NT2/D1 (cell line): ENCODE data around the gene FOSL1.

Source experiments
- DNase-seq: peaks from one replicate; pipeline ENCODE4 v3.0.0-alpha.2; 2011; ENCODE audit warnings: low read depth, low spot score
- H3K27me3 ChIP-seq: 2 replicates; pipeline ENCODE4 v1.6.0; 2011; ENCODE audit warnings: mild to moderate bottlenecking; ENCODE audit not compliant: insufficient read length, insufficient read depth
- H3K36me3 ChIP-seq: 2 replicates; pipeline ENCODE4 v1.6.1; 2011; ENCODE audit warnings: mild to moderate bottlenecking, low read length, mixed read lengths; ENCODE audit not compliant: insufficient read depth, insufficient read length
- H3K4me1 ChIP-seq: 2 replicates; pipeline ENCODE4 v1.5.1; 2011; ENCODE audit not compliant: insufficient read depth, insufficient read length
- H3K4me3 ChIP-seq: 2 replicates; pipeline ENCODE4 v1.5.1; 2011; ENCODE audit warnings: low read depth; ENCODE audit not compliant: insufficient read length
- H3K9ac ChIP-seq: 2 replicates; pipeline ENCODE4 v1.6.0; 2011; ENCODE audit warnings: low read depth; ENCODE audit not compliant: insufficient read length
- H3K9me3 ChIP-seq: 2 replicates; pipeline ENCODE4 v1.5.1; 2011; ENCODE audit warnings: mild to moderate bottlenecking, low read length; ENCODE audit not compliant: insufficient read depth
- SUZ12 ChIP-seq: IDR thresholded peaks from 2 replicates; pipeline ENCODE4 v1.6.1; 2011; ENCODE audit not compliant: insufficient read length, insufficient read depth; ENCODE audit errors: extremely low read depth
- YY1 ChIP-seq: IDR thresholded peaks from 2 replicates; pipeline ENCODE4 v1.6.1; 2011; ENCODE audit not compliant: insufficient read length, insufficient read depth
- ZNF274 ChIP-seq: IDR thresholded peaks from 2 replicates; pipeline ENCODE4 v1.6.1; 2011; ENCODE audit warnings: mild to moderate bottlenecking, low read depth, low read length

The FOSL1 gene

DNA sequence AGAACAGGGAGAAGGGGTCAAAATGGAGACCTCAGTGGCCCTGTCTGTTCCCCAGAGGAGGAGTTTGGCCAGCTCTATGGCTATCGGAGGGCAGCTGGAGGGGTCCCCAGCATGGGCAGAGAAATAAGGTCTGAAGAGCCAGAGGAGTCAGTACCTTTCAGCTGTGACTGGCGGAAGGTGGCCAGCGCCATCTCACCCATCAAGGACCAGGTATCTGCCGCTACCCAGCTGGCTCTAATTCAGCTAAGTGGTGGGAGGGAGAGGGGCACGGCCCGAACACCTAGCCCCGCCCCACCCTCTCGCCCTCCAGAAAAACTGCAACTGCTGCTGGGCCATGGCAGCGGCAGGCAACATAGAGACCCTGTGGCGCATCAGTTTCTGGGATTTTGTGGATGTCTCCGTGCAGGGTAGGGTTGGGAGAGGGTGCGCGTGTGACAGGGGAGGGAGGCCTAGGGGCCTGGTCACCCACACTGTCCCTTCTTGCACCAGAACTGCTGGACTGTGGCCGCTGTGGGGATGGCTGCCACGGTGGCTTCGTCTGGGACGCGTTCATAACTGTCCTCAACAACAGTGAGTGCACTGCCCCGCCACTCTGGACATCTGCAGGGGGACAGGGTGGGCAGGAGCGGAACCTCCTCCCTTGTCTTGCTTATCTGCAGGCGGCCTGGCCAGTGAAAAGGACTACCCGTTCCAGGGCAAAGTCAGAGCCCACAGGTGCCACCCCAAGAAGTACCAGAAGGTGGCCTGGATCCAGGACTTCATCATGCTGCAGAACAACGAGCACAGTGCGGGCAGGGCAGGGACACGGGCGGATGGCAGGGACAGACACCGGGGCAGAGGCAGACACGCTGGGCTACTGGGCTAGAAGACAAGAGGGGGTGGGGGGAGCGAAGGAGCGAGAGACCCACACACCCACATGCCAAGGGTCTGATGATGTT, 17.8 kb downstream of the FOSL1 start:
- TF ChIP-seq SUZ12 (no peak), YY1 (no peak), ZNF274 (no peak)
- no peak overlapping the region for H3K4me3 ChIP-seq
- no peak for DNase-seq
- H3K9me3 ChIP-seq, result peaks cover 20% of the 10 kb centered on the region; the same call in 1 of the 2 replicates
- H3K9ac ChIP-seq, result no peak overlapping the region
- peaks cover 9% of the 10 kb centered on the region for H3K4me1 ChIP-seq
- H3K27me3 ChIP-seq, result no peaks in the 10 kb centered on the region
- peaks cover 66% of the 10 kb centered on the region for H3K36me3 ChIP-seq

DNA sequence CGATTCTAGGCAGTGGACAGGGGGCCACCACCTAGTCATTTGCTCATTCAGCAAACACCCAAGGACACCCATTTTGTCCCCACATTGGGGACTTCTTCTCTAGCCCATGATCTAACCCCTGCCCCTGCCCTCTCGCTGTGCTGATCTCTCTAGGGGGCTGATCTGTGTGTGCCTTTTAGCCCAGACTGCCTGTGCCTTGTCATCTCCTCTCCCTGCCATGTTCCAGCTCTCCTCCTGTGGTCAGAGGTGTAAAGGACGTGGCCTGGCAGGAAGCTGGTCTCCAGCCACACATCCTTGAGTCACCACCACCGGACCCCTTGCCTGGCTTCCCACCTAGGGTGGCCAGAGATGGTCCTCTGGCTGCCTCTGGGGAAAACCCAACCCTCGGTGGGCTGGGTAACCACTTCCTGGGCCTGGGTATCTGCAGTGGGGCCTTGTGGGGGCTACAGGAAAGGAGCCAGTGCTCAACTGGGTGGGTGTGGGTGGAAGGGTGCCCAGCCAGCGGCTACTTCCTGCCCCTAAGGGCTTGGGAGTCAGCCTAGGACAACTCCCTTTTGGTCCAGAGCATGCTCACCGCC, 19.3 kb downstream of the FOSL1 start:
- peaks cover 7% of the 10 kb centered on the region for H3K4me1 ChIP-seq
- H3K4me3 ChIP-seq, result no peak overlapping the region
- DNase-seq, result no peak
- peak overlapping the region; percentile 16 for H3K9ac ChIP-seq
- no peaks in the 10 kb centered on the region for H3K27me3 ChIP-seq
- peaks cover 15% of the 10 kb centered on the region; the same call in 1 of the 2 replicates for H3K9me3 ChIP-seq
- H3K36me3 ChIP-seq, result peaks cover 52% of the 10 kb centered on the region
- TF ChIP-seq ZNF274 (no peak), YY1 (no peak), SUZ12 (no peak)

GRCh38 chr11:65880027-65880426, 20.2 kb downstream of the FOSL1 start:
- H3K36me3 ChIP-seq, result peaks cover 44% of the 10 kb centered on the region
- no peak for TF ChIP-seq SUZ12
- TF ChIP-seq YY1, result no peak
- TF ChIP-seq ZNF274, result no peak
- peaks cover 7% of the 10 kb centered on the region; the same call in 1 of the 2 replicates for H3K9me3 ChIP-seq
- no peak overlapping the region for H3K9ac ChIP-seq
- H3K4me1 ChIP-seq, result peaks cover 7% of the 10 kb centered on the region
- no peak overlapping the region for H3K4me3 ChIP-seq
- no peaks in the 10 kb centered on the region for H3K27me3 ChIP-seq
- DNase-seq, result no peak

DNA sequence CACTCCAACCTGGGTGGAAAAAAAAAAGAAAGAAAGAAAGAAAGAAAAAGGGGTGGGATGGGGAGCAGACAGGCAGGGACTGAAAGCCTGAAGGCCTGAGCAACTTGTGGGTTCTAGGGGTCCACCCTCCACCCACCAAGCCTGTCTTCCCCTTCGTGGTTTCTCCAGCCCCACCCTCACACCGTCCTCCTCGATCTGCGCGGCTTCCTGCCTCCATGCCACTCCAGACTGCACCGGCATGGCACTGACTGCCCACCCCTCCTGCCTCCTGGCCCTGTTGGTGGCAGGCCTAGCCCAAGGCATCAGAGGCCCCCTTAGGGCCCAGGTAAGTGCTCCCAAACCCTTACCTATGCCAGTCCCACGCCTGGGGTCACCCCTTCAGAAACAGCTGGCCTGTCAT, 20.6 kb downstream of the FOSL1 start, which contains the start of gene CTSW:
CTSW (plus strand) TSS at position 221 of the 400 bp plus-strand sequence; CDS start at position 239, 18 bp downstream.
- no peak for DNase-seq
- Histone ChIP-seq H3K9me3 (peaks cover 3% of the 10 kb centered on the region; the same call in 1 of the 2 replicates), H3K36me3 (peaks cover 40% of the 10 kb centered on the region), H3K4me3 (no peak within 1 kb of the TSS), H3K9ac (no peak within 1 kb of the TSS), H3K27me3 (no peaks in the 10 kb centered on the region), H3K4me1 (peaks cover 3% of the 10 kb centered on the region)
- no peak for TF ChIP-seq YY1
- TF ChIP-seq ZNF274, result no peak
- no peak for TF ChIP-seq SUZ12

DNA sequence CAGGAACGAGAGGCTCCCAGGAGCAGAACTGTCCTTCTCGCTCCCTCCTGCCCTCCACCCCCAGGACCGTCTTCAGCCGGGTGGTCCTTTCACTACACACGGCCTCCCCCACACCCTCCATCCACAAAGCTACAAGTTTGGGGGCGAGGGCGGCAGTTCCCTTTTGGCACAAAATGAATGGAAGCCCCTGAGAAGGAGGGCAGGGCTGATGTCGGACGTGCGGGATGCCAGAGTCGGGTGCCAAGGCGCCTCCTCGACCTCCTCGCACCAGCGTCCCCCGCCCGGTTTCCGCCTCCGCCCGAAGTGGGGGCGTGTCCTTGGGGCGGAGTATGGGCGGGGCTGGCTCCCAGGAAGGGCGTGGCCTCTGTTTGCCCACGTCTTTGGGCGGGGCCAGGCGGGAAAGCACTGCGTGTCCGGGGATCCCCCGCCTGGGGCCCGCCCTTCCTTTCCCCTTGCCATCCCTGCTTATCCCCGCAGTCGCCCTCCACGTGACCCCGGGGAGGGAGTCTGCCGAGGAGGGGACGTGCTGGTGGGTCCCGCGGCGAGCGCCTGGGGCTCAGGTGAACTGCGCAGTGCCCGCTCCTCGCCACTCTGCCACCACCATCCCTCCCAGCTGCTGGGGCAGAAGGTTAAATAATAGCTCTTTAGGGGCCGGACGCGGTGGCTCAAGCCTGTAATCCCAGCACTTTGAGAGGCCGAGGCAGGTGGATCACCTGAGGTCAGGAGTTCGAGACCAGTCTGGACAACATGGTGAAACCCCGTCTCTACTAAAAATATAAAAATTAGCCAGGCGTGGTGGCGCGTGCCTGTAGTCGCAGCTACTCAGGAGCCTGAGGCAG, 26.7 kb downstream of the FOSL1 start:
- DNase-seq, result peak; percentile 82
- Histone ChIP-seq H3K4me3 (peak overlapping the region; percentile 64), H3K36me3 (peaks cover 31% of the 10 kb centered on the region), H3K27me3 (no peaks in the 10 kb centered on the region), H3K9me3 (no peaks in the 10 kb centered on the region), H3K4me1 (peaks cover 18% of the 10 kb centered on the region), H3K9ac (peak overlapping the region; percentile 58)
- TF ChIP-seq SUZ12 (no peak), YY1 (no peak), ZNF274 (no peak)

DNA sequence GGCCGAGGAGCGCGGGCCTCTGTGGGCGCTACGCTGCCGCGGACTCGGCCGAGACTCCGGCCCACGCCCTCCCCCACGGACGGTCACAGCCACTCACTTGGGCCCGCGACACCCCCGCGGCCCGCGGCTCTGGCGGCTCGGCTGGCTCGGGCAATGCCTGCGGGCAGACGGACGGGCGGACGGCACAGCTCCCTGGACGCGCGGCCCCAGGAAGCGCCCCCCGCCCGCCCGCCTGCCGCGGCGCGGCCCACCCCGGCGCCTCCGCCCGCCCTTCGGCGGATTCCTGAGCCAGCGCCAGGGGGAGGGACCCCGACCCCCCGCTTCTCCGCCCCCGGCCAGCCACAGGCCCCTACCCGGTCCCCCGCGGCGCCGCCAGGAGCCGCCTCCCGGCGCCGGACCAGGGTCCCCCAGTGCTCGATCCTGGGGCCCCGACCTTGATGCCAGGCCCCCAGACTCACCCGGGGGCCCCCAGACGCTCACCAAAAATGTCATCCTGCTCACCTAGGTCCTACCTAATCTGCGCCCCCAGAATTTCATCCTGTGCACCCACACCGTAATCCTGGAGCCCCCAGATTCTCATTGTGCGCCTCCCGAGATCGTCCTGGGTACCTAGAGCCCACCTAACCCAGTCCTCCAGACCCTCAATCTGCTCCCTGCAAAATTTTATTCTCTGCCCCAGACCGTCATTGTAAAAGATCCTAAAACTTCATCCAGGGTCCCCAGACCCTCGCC, 27.4 kb downstream of the FOSL1 start, which contains the start of gene EFEMP2:
EFEMP2 (minus strand) TSS at position 215 of the 732 bp plus-strand sequence. CDS start 446 bp downstream, outside the sequence.
- TF ChIP-seq SUZ12, result no peak
- no peak for TF ChIP-seq ZNF274
- TF ChIP-seq YY1, result no peak
- H3K27me3 ChIP-seq, result no peaks in the 10 kb centered on the region
- H3K4me1 ChIP-seq, result peaks cover 18% of the 10 kb centered on the region
- DNase-seq, result no peak
- H3K9ac ChIP-seq, result peak within 1 kb of the TSS; percentile 77
- peaks cover 38% of the 10 kb centered on the region for H3K36me3 ChIP-seq
- H3K4me3 ChIP-seq, result peak within 1 kb of the TSS; percentile 64
- no peaks in the 10 kb centered on the region for H3K9me3 ChIP-seq
